HL-60 (cell line): Measurements from ENCODE around the gene ALKBH8.
"Not testable (repeated sequence)": the region's sequence is repeated elsewhere in the genome, so short reads cannot be mapped to it uniquely, and the experiment has no call there.

Experiments
- DNase-seq, 2 experiments: peaks; one replicate each; pipeline ENCODE4 v3.0.0-alpha.2; 2010 to 2020; ENCODE audit warnings: low read depth in 1 of 2, low spot score in 1 of 2
- H3K27ac ChIP-seq: fragments of 250-450 bp; sonication (Bioruptor Pico); replicated peaks from 2 replicates; pipeline ENCODE4 v1.5.1; 2020; ENCODE audit warnings: mild to moderate bottlenecking, moderate library complexity
- H3K27me3 ChIP-seq: fragments of 250-450 bp; sonication (Bioruptor Pico); 2 replicates; pipeline ENCODE4 v1.5.1; 2021; ENCODE audit warnings: mild to moderate bottlenecking, moderate library complexity; ENCODE audit not compliant: insufficient read depth, poor library complexity, severe bottlenecking
- H3K4me3 ChIP-seq: replicated peaks from 2 replicates; pipeline ENCODE4 v1.5.1; 2011; ENCODE audit warnings: mild to moderate bottlenecking, control low read depth, low read length; ENCODE audit not compliant: insufficient read depth
- GABPA ChIP-seq: IDR thresholded peaks from 2 replicates; pipeline ENCODE4 v1.6.1; 2012; ENCODE audit warnings: low read depth
- POLR2AphosphoS5 ChIP-seq: IDR thresholded peaks from 2 replicates; pipeline ENCODE4 v1.6.1; 2012; ENCODE audit warnings: low read depth
- SPI1 ChIP-seq: IDR thresholded peaks from 2 replicates; pipeline ENCODE4 v1.6.1; 2012; ENCODE audit warnings: low read depth, mild to moderate bottlenecking, borderline replicate concordance
- TF ChIP-seq, protein P1 (sequence below): IDR thresholded peaks from 2 replicates; pipeline ENCODE4 v1.6.1; 2012; ENCODE audit warnings: low read depth; ENCODE audit not compliant: insufficient replicate concordance
- TF ChIP-seq, protein P2 (sequence below): IDR thresholded peaks from one replicate; pipeline ENCODE4 v1.5.1; 2011; ENCODE audit warnings: low read length, control low read depth, inconsistent platforms; ENCODE audit not compliant: insufficient read depth

ALKBH8 gene

DNA sequence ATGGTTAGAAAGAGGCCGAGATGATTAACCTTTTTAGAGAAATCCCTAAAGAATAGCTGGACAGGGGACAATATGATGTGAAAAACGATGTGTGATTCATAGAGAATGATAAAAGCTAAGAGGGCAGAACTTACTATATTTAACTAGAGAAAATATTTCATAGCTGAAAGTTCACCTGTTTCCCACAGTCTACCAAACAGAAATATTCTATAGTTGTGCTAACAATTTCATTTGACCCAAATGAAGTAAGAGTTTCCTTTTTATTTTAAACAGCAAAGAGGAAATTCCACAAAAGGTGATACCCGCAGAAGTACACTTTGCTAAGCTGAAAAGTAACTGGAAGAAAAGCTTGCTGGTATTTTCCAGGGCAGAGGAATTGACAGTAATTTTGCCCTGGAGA, 26.7 kb downstream of the ALKBH8 start:
- no peak overlapping the region for H3K4me3 ChIP-seq

DNA sequence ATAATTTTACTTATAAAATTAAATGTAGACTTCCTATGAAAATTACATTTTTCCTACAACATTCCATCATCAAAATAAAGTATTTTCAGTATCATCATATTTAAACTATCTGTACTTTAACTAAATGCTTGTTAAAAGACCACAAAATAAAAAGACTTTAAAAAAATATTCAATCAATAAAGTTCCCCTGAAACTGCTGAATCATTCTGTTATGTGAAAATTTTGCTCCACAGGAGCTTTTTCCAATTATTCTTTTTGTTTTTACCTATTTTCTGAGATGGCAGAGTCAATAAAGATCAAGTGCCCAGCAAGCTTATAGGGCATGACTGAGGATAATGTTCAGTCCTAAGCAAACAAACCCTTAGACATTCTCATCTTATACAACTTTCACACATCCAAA, 27.3 kb downstream of the ALKBH8 start:
- Histone ChIP-seq H3K27me3 (no peaks in the 10 kb centered on the region), H3K27ac (no peak overlapping the region), H3K4me3 (no peak overlapping the region)
- TF ChIP-seq SPI1 = no peak
- no peak for TF ChIP-seq POLR2AphosphoS5
- TF ChIP-seq, protein P1, sequence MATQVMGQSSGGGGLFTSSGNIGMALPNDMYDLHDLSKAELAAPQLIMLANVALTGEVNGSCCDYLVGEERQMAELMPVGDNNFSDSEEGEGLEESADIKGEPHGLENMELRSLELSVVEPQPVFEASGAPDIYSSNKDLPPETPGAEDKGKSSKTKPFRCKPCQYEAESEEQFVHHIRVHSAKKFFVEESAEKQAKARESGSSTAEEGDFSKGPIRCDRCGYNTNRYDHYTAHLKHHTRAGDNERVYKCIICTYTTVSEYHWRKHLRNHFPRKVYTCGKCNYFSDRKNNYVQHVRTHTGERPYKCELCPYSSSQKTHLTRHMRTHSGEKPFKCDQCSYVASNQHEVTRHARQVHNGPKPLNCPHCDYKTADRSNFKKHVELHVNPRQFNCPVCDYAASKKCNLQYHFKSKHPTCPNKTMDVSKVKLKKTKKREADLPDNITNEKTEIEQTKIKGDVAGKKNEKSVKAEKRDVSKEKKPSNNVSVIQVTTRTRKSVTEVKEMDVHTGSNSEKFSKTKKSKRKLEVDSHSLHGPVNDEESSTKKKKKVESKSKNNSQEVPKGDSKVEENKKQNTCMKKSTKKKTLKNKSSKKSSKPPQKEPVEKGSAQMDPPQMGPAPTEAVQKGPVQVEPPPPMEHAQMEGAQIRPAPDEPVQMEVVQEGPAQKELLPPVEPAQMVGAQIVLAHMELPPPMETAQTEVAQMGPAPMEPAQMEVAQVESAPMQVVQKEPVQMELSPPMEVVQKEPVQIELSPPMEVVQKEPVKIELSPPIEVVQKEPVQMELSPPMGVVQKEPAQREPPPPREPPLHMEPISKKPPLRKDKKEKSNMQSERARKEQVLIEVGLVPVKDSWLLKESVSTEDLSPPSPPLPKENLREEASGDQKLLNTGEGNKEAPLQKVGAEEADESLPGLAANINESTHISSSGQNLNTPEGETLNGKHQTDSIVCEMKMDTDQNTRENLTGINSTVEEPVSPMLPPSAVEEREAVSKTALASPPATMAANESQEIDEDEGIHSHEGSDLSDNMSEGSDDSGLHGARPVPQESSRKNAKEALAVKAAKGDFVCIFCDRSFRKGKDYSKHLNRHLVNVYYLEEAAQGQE = no peak
- TF ChIP-seq, protein P2, sequence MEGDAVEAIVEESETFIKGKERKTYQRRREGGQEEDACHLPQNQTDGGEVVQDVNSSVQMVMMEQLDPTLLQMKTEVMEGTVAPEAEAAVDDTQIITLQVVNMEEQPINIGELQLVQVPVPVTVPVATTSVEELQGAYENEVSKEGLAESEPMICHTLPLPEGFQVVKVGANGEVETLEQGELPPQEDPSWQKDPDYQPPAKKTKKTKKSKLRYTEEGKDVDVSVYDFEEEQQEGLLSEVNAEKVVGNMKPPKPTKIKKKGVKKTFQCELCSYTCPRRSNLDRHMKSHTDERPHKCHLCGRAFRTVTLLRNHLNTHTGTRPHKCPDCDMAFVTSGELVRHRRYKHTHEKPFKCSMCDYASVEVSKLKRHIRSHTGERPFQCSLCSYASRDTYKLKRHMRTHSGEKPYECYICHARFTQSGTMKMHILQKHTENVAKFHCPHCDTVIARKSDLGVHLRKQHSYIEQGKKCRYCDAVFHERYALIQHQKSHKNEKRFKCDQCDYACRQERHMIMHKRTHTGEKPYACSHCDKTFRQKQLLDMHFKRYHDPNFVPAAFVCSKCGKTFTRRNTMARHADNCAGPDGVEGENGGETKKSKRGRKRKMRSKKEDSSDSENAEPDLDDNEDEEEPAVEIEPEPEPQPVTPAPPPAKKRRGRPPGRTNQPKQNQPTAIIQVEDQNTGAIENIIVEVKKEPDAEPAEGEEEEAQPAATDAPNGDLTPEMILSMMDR = no peak
- TF ChIP-seq GABPA = no peak
- no peak for DNase-seq

More for the DNA sequence above, 26.7 kb downstream of the ALKBH8 start:
- no peaks in the 10 kb centered on the region for H3K27me3 ChIP-seq
- no peak overlapping the region for H3K27ac ChIP-seq
- TF ChIP-seq, protein P2 = no peak
- TF ChIP-seq GABPA = no peak
- TF ChIP-seq POLR2AphosphoS5 = no peak
- no peak for TF ChIP-seq SPI1
- TF ChIP-seq, protein P1 = no peak
- DNase-seq = no peak

DNA sequence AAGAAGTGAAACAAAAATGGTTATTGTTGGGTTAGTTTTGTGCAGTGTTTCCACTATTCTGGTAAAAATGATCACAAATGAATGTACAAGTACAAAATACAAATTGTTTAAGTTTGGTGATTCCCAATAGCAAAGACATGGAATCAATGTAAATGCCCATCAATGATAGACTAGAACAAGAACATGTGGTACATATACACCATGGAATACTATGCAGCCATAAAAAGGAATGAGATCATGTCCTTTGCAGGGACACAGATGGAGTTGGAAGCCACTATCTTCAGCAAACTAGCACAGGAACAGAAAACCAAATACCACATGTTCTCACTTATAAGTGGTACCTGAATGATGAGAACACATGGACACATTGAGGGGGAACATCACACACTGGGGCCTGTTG, 28.4 kb downstream of the ALKBH8 start:
- not testable (repeated sequence) for H3K27ac ChIP-seq

DNA sequence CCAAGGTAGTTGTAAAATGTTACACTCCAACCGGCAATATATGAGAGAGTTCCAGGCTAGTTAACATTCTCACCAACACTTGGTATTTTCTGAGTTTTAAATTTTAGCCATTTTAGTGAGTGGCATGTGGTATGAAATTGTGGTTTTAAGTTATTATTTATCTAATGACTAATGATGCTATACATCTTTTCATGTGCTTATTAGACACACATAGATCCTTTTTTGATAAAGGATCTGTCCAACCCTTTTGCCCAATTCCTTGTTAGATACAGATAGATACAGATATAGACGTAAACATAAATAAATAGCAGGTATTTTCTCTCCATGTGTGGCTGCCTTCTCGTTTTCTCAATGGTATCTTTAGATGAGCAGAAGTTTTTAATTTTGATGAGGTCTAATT, 39.3 kb downstream of the ALKBH8 start:
- Histone ChIP-seq H3K27me3 (no peaks in the 10 kb centered on the region), H3K27ac (no peak overlapping the region), H3K4me3 (no peak overlapping the region)
- TF ChIP-seq POLR2AphosphoS5 (no peak), GABPA (no peak)
- TF ChIP-seq, protein P2 = no peak
- TF ChIP-seq, protein P1 = no peak
- no peak for DNase-seq

More for the DNA sequence above, 28.4 kb downstream of the ALKBH8 start:
- not testable (repeated sequence) for H3K4me3 ChIP-seq, H3K27me3 ChIP-seq, DNase-seq
